B cell (primary cell): ENCODE results near the gene THYN1.

Experiments
- EZH2 ChIP-seq: IDR thresholded peaks from 2 replicates; pipeline ENCODE4 v1.6.1; 2012; ENCODE audit warnings: borderline replicate concordance, low read depth, mild to moderate bottlenecking, moderate library complexity, low read length; ENCODE audit not compliant: insufficient read depth, poor library complexity, severe bottlenecking
- TF ChIP-seq, protein P1 (sequence below): fragments of 200-600 bp; IDR thresholded peaks from one replicate; pipeline ENCODE4 v1.8.0; 2022; ENCODE audit warnings: antibody characterized with exemption, mild to moderate bottlenecking

DNA sequence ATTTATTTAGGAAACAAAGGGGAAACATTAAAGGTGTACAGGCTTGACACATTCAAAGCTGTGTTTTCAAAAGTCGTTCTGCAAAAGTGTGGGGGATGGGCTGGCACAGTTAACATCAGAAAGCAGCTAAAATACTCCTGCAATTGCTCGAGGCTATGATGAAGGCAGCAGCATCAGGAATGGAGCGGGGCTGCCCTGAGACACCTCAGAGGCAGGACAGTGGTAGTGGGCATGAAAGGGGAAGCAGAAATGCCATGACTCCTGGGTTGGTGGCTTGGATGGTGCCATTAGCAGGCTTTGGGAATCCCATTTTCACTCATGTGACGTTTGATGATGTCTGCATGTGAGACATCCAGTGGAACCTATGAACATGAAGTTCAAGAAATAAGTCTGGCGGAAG, 30.0 kb downstream of the THYN1 start:
- TF ChIP-seq, protein P1, sequence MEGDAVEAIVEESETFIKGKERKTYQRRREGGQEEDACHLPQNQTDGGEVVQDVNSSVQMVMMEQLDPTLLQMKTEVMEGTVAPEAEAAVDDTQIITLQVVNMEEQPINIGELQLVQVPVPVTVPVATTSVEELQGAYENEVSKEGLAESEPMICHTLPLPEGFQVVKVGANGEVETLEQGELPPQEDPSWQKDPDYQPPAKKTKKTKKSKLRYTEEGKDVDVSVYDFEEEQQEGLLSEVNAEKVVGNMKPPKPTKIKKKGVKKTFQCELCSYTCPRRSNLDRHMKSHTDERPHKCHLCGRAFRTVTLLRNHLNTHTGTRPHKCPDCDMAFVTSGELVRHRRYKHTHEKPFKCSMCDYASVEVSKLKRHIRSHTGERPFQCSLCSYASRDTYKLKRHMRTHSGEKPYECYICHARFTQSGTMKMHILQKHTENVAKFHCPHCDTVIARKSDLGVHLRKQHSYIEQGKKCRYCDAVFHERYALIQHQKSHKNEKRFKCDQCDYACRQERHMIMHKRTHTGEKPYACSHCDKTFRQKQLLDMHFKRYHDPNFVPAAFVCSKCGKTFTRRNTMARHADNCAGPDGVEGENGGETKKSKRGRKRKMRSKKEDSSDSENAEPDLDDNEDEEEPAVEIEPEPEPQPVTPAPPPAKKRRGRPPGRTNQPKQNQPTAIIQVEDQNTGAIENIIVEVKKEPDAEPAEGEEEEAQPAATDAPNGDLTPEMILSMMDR: no peak
- no peak for TF ChIP-seq EZH2
